GM18508 (cell line): ENCODE results near the gene TMC2.
"Not testable (repeated sequence)": the region's sequence is repeated elsewhere in the genome, so short reads cannot be mapped to it uniquely, and the experiment has no call there.

Experiments
- ATAC-seq: cut with Tn5 transposase; IDR thresholded peaks from one replicate; pipeline ENCODE4 v1.9.1; 2021; ENCODE audit warnings: moderate number of reproducible peaks; ENCODE audit not compliant: insufficient read depth, unreplicated experiment

Gene TMC2

GRCh38 chr20:2657241-2657640 is 120.9 kb downstream of the TMC2 start:
- no peak for ATAC-seq

GRCh38 chr20:2657674-2658073 is 121.3 kb downstream of the TMC2 start:
- ATAC-seq = no peak

- no peak for ATAC-seq
Measured at GRCh38 chr20:2658414-2659354, 122.3 kb downstream of the TMC2 start.

- ATAC-seq = no peak
Measured at GRCh38 chr20:2659547-2659946, 123.2 kb downstream of the TMC2 start.

- no peak for ATAC-seq
Measured at GRCh38 chr20:2663364-2663886, 127.1 kb downstream of the TMC2 start.

- ATAC-seq = peak; percentile 54
Measured at GRCh38 chr20:2663887-2664719, 127.7 kb downstream of the TMC2 start, which contains the start of gene IDH3B. Gene IDH3B, minus strand, starts transcription at chr20:2664216. Its CDS starts 28 bp downstream, at chr20:2664188.

- ATAC-seq = no peak
Measured at GRCh38 chr20:2671977-2672376, 135.6 kb downstream of the TMC2 start.

- ATAC-seq = no peak
Measured at GRCh38 chr20:2672446-2672845, 136.1 kb downstream of the TMC2 start.

GRCh38 chr20:2673453-2673852 is 137.1 kb downstream of the TMC2 start:
- ATAC-seq = no peak

GRCh38 chr20:2680046-2680445 is 143.7 kb downstream of the TMC2 start:
- no peak for ATAC-seq

GRCh38 chr20:2682040-2682439 is 145.7 kb downstream of the TMC2 start:
- ATAC-seq = not testable (repeated sequence)

GRCh38 chr20:2684817-2685216 is 148.4 kb downstream of the TMC2 start:
- ATAC-seq = not testable (repeated sequence)

GRCh38 chr20:2687514-2687913 is 151.1 kb downstream of the TMC2 start:
- ATAC-seq = no peak

- no peak for ATAC-seq
Measured at GRCh38 chr20:2688041-2688591, 151.7 kb downstream of the TMC2 start.

- no peak for ATAC-seq
Measured at GRCh38 chr20:2690213-2690612, 153.8 kb downstream of the TMC2 start.

GRCh38 chr20:2690718-2691117 is 154.3 kb downstream of the TMC2 start:
- no peak for ATAC-seq

GRCh38 chr20:2691127-2691526 is 154.8 kb downstream of the TMC2 start:
- no peak for ATAC-seq
